HepG2 (cell line): ENCODE data around the gene ACE. TPM values are rescaled to one million over a fixed set of nuclear protein-coding genes. Genes with fewer than 3 reads are reported as not detected.

Experiments used
- CENPX ChIP-seq: sonication (generic); formaldehyde crosslinking; IDR thresholded peaks from 2 replicates; pipeline ENCODE4 v1.9.0; 2021; ENCODE audit warnings: mild to moderate bottlenecking, missing genetic modification reagents, moderate library complexity
- FOXA1 ChIP-seq, 2 experiments: fragments of 450-650 bp in 1 of 2; sonication (generic) in 1 of 2; formaldehyde crosslinking in 1 of 2; IDR thresholded peaks; 2 replicates each; pipeline versions ENCODE4 v1.4.0 to v1.6.1; 2016 to 2020; ENCODE audit warnings: missing genetic modification reagents in 1 of 2
- GMEB2 ChIP-seq: IDR thresholded peaks from 2 replicates; pipeline ENCODE4 v1.6.1; 2016; ENCODE audit warnings: missing biosample characterization, missing genetic modification reagents, low read depth
- GTF2F1 ChIP-seq: fragments of 150-350 bp; IDR thresholded peaks from 2 replicates; pipeline ENCODE4 v1.6.1; 2014; ENCODE audit warnings: low read length
- HOXA5 ChIP-seq: sonication (generic); formaldehyde crosslinking; IDR thresholded peaks from 2 replicates; pipeline ENCODE4 v1.4.0; 2020; ENCODE audit warnings: missing genetic modification reagents
- IKZF1 ChIP-seq: fragments of 450-650 bp; IDR thresholded peaks from 2 replicates; pipeline ENCODE4 v1.7.1; 2016
- NCOA1 ChIP-seq: sonication (generic); formaldehyde crosslinking; IDR thresholded peaks from 2 replicates; pipeline ENCODE4 v1.9.0; 2021; ENCODE audit warnings: missing genetic modification reagents
- NCOA2 ChIP-seq: sonication (generic); formaldehyde crosslinking; IDR thresholded peaks from 2 replicates; pipeline ENCODE4 v1.8.0; 2022; ENCODE audit warnings: inconsistent platforms
- NFKB2 ChIP-seq: sonication (generic); formaldehyde crosslinking; IDR thresholded peaks from 2 replicates; pipeline ENCODE4 v1.4.0; 2020; ENCODE audit warnings: missing genetic modification reagents, borderline replicate concordance
- POLR2G ChIP-seq: fragments of 200-400 bp; formaldehyde crosslinking; IDR thresholded peaks from 2 replicates; pipeline ENCODE4 v1.6.1; 2018; ENCODE audit warnings: mild to moderate bottlenecking, low read depth, low read length, moderate library complexity
- PTBP1 ChIP-seq: fragments of 200-400 bp; formaldehyde crosslinking; IDR thresholded peaks from 2 replicates; pipeline ENCODE4 v1.6.1; 2018; ENCODE audit warnings: low read length, low read depth; ENCODE audit not compliant: poor library complexity, severe bottlenecking
- TP53 ChIP-seq: sonication (generic); formaldehyde crosslinking; conservative IDR thresholded peaks from 2 replicates; pipeline ENCODE4 v1.4.0; 2020; ENCODE audit warnings: missing genetic modification reagents
- ZEB1 ChIP-seq: IDR thresholded peaks from 2 replicates; pipeline ENCODE4 v1.6.1; 2012; ENCODE audit warnings: mild to moderate bottlenecking, low read depth, inconsistent platforms; ENCODE audit not compliant: insufficient replicate concordance
- ZFP36 ChIP-seq: fragments of 150-350 bp; IDR thresholded peaks from 2 replicates; pipeline ENCODE4 v1.6.1; 2018; ENCODE audit warnings: borderline replicate concordance, low read length, low read depth; ENCODE audit not compliant: partially characterized antibody
- ZNF224 ChIP-seq: sonication (generic); formaldehyde crosslinking; IDR thresholded peaks from 2 replicates; pipeline ENCODE4 v1.5.0; 2020; ENCODE audit warnings: mild to moderate bottlenecking, missing genetic modification reagents
- ZNF703 ChIP-seq: sonication (generic); formaldehyde crosslinking; IDR thresholded peaks from 2 replicates; pipeline ENCODE4 v1.5.1; 2020; ENCODE audit warnings: missing genetic modification reagents, mild to moderate bottlenecking, moderate library complexity, borderline replicate concordance
- ZSCAN20 ChIP-seq: sonication (generic); formaldehyde crosslinking; IDR thresholded peaks from 2 replicates; pipeline ENCODE4 v1.4.0; 2020; ENCODE audit warnings: missing genetic modification reagents, mild to moderate bottlenecking, borderline replicate concordance
- polyA plus RNA-seq, 8 experiments: library from polyadenylated mRNA; depleted of rRNA in 3 of 8; stranded (reverse) in 7 of 8; unstranded in 1 of 8; fragments of >200 nt; fragmentation: Illumina TruSeq in 4 of 8; extraction: Trizol in 4 of 8; gene quantifications; 2 replicates each; pipeline versions ENCODE4 v1.2.1 to v1.2.3, GENCODE V29; 2011 to 2016; ENCODE audit warnings: low read depth in 4 of 8, missing spikeins in 1 of 8, mixed read lengths in 1 of 8; ENCODE audit not compliant: insufficient read depth in 1 of 8
- total RNA-seq, 5 experiments: library from RNA; depleted of rRNA; stranded (reverse); fragments of >200 nt; fragmentation: Illumina TruSeq; extraction: Trizol; gene quantifications; 2 replicates each; pipeline ENCODE4 v1.2.3, GENCODE V29; 2016; ENCODE audit warnings: low read depth in 1 of 5
- TF ChIP-seq, protein P1 (sequence below): sonication (generic); formaldehyde crosslinking; IDR thresholded peaks from 2 replicates; pipeline ENCODE4 v1.8.1; 2022; ENCODE audit warnings: low read depth, mild to moderate bottlenecking, missing genetic modification reagents
- TF ChIP-seq, protein P2 (sequence below): sonication (generic); formaldehyde crosslinking; IDR thresholded peaks from 2 replicates; pipeline ENCODE4 v1.5.0; 2020; ENCODE audit warnings: mild to moderate bottlenecking, missing genetic modification reagents
- TF ChIP-seq, protein P3 (sequence below): IDR thresholded peaks from 2 replicates; pipeline ENCODE4 v1.6.1; 2016
- TF ChIP-seq, protein P4 (sequence below): sonication (generic); formaldehyde crosslinking; IDR thresholded peaks from 2 replicates; pipeline ENCODE4 v1.8.1; 2023; ENCODE audit warnings: mild to moderate bottlenecking, moderate library complexity, missing genetic modification reagents

Gene ACE
- total and polyA plus RNA-seq, 2 of the 13 experiments (the other 11 are each of a cell fraction or from before 2014, with no cell fraction given), result 0.08 to 0.13 TPM

GRCh38 chr17:63516910-63517824 lies 40.3 kb downstream of the ACE start (continued):
- TF ChIP-seq, protein P1, sequence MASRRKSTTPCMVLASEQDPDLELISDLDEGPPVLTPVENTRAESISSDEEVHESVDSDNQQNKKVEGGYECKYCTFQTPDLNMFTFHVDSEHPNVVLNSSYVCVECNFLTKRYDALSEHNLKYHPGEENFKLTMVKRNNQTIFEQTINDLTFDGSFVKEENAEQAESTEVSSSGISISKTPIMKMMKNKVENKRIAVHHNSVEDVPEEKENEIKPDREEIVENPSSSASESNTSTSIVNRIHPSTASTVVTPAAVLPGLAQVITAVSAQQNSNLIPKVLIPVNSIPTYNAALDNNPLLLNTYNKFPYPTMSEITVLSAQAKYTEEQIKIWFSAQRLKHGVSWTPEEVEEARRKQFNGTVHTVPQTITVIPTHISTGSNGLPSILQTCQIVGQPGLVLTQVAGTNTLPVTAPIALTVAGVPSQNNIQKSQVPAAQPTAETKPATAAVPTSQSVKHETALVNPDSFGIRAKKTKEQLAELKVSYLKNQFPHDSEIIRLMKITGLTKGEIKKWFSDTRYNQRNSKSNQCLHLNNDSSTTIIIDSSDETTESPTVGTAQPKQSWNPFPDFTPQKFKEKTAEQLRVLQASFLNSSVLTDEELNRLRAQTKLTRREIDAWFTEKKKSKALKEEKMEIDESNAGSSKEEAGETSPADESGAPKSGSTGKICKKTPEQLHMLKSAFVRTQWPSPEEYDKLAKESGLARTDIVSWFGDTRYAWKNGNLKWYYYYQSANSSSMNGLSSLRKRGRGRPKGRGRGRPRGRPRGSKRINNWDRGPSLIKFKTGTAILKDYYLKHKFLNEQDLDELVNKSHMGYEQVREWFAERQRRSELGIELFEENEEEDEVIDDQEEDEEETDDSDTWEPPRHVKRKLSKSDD (CRISPR knock-in tag), result no peak
- no peak for TF ChIP-seq PTBP1
- TF ChIP-seq TP53 (CRISPR knock-in tag), result no peak
- no peak for TF ChIP-seq HOXA5
- TF ChIP-seq ZNF224 (CRISPR knock-in tag), result no peak
- TF ChIP-seq FOXA1 (IDR thresholded peaks at IDR 0.05), result no peak
- no peak for TF ChIP-seq FOXA1 (CRISPR knock-in tag; IDR thresholded peaks at IDR 0.05)
- no peak for TF ChIP-seq ZSCAN20 (CRISPR knock-in tag)
- no peak for TF ChIP-seq NFKB2 (CRISPR knock-in tag)
- TF ChIP-seq, protein P2, sequence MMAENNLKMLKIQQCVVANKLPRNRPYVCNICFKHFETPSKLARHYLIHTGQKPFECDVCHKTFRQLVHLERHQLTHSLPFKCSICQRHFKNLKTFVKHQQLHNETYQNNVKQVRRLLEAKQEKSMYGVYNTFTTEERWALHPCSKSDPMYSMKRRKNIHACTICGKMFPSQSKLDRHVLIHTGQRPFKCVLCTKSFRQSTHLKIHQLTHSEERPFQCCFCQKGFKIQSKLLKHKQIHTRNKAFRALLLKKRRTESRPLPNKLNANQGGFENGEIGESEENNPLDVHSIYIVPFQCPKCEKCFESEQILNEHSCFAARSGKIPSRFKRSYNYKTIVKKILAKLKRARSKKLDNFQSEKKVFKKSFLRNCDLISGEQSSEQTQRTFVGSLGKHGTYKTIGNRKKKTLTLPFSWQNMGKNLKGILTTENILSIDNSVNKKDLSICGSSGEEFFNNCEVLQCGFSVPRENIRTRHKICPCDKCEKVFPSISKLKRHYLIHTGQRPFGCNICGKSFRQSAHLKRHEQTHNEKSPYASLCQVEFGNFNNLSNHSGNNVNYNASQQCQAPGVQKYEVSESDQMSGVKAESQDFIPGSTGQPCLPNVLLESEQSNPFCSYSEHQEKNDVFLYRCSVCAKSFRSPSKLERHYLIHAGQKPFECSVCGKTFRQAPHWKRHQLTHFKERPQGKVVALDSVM (CRISPR knock-in tag), result no peak
- no peak for TF ChIP-seq ZEB1
- no peak for TF ChIP-seq IKZF1
- TF ChIP-seq POLR2G, result no peak
- TF ChIP-seq CENPX, result no peak
- TF ChIP-seq GMEB2 (CRISPR knock-in tag), result no peak
- peak; percentile 88; the same call in 1 of the 2 replicates for TF ChIP-seq NCOA1 (CRISPR knock-in tag)
- no peak for TF ChIP-seq ZFP36
- TF ChIP-seq NCOA2 (CRISPR knock-in tag), result peak; percentile 79
- TF ChIP-seq, protein P3, sequence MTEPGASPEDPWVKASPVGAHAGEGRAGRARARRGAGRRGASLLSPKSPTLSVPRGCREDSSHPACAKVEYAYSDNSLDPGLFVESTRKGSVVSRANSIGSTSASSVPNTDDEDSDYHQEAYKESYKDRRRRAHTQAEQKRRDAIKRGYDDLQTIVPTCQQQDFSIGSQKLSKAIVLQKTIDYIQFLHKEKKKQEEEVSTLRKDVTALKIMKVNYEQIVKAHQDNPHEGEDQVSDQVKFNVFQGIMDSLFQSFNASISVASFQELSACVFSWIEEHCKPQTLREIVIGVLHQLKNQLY (CRISPR knock-in tag), result peak; percentile 96
- TF ChIP-seq GTF2F1, result no peak
- TF ChIP-seq, protein P4, sequence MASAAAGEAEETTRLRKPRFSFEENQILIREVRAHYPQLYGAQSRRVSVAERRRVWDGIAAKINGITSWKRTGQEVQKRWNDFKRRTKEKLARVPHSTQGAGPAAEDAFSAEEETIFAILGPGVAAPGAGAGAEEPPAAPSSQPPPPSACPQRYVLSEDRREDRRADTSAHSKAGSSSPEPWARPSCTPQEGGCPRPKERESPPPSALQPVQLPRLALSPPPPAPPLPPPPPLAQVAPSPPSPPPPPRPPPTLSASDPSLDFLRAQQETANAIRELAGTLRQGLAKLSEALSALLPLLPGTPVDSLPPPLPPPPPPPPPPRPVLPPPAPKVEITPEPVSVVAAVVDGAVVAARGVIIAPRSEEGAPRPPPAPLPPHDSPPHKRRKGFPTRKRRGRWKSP, result no peak
- TF ChIP-seq ZNF703, result no peak
